T-helper 17 cell (primary cell): ENCODE measurements around the gene ST8SIA5. TPM values are rescaled to one million over a fixed set of nuclear protein-coding genes. Genes with fewer than 3 reads are reported as not detected.

Experiments used
- ATAC-seq: fragments of 150-1000 bp; cut with Tn5 transposase; 2 replicates; pipeline ENCODE4 v1.10.0; 2021; ENCODE audit warnings: mild to moderate bottlenecking, moderate library complexity
- DNase-seq, 3 donors: peaks; one replicate each; pipeline versions ENCODE4 v3.0.0 to v3.0.0-alpha.2; 2020 to 2021
- H3K9me3 ChIP-seq: one replicate; pipeline ENCODE4 v1.7.0; 2013; ENCODE audit warnings: low read length, mild to moderate bottlenecking; ENCODE audit not compliant: control insufficient read depth, poor library complexity, severe bottlenecking
- H3K27ac Mint-ChIP-seq: one replicate; pipeline ENCODE4 v1.8.0; 2022; ENCODE audit warnings: mild to moderate bottlenecking, moderate library complexity, mixed read lengths
- H3K27me3 Mint-ChIP-seq: one replicate; pipeline ENCODE4 v1.8.0; 2022; ENCODE audit warnings: mixed read lengths
- H3K36me3 Mint-ChIP-seq: one replicate; pipeline ENCODE4 v1.8.0; 2022; ENCODE audit warnings: low read depth, mixed read lengths
- H3K4me1 Mint-ChIP-seq: one replicate; pipeline ENCODE4 v1.8.0; 2022; ENCODE audit warnings: mild to moderate bottlenecking, mixed read lengths
- H3K4me3 Mint-ChIP-seq: one replicate; pipeline ENCODE4 v1.8.0; 2022; ENCODE audit warnings: mild to moderate bottlenecking, moderate library complexity, mixed read lengths
- total RNA-seq, 4 donors: library from RNA in 2 of 4; stranded (reverse) in 2 of 4; gene quantifications; one replicate each; pipeline ENCODE4 v1.2.3 and lab custom pipeline; 2022 to 2026

ST8SIA5 gene
- total RNA-seq, 2 donors from 2014 or later = 0.34 TPM; not detected in 1

DNA sequence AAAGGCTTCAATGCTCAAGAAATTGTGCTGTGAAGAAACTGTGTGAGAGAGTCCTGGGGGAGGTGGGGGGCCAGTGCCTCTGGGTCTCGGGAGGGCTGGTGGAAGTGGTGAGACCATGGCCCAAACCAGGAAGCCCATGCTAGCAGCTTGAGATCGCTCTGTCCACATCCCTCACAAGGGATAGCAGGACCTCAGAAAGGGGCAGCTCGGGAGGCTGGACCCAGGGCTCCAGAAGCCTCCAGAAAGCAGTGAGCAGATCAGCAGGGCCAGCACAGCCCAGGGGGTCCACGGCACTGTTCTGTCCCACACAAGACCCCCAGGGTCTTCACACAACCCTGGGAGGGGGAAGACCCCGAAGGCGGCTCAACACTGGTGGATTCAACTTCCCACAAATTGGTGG lies 24.1 kb downstream of the ST8SIA5 start:
- ATAC-seq (no peak), DNase-seq (no peak)
- Mint-ChIP-seq H3K27me3 (peaks cover 17% of the 10 kb centered on the region), H3K27ac (no peak overlapping the region), H3K4me3 (no peak overlapping the region), H3K36me3 (no peaks in the 10 kb centered on the region), H3K4me1 (no peaks in the 10 kb centered on the region)
- peaks cover 2% of the 10 kb centered on the region for H3K9me3 ChIP-seq

DNA sequence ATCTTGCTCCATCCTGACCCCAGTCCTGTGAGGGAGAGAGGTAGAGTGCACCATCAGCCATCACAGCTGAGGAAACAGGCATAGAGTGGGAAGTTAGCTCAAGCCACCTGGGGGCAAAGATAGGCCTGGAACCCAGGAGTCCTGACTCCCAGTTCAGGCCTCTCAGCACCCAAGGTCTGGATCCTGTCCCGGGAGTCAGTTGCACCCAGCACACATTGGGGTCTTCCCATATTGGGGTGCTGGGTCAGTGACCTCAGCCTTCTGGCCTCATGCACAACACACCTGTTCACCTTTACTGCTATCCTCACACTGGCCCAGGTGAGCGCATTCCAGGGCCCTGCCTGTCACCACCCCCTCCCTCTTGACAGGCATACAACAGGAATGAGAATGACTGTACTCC lies 24.7 kb downstream of the ST8SIA5 start:
- Mint-ChIP-seq H3K36me3 (no peaks in the 10 kb centered on the region), H3K4me1 (no peaks in the 10 kb centered on the region), H3K27ac (no peak overlapping the region), H3K4me3 (no peak overlapping the region), H3K27me3 (peaks cover 13% of the 10 kb centered on the region)
- peaks cover 2% of the 10 kb centered on the region for H3K9me3 ChIP-seq
- ATAC-seq = no peak
- no peak for DNase-seq

DNA sequence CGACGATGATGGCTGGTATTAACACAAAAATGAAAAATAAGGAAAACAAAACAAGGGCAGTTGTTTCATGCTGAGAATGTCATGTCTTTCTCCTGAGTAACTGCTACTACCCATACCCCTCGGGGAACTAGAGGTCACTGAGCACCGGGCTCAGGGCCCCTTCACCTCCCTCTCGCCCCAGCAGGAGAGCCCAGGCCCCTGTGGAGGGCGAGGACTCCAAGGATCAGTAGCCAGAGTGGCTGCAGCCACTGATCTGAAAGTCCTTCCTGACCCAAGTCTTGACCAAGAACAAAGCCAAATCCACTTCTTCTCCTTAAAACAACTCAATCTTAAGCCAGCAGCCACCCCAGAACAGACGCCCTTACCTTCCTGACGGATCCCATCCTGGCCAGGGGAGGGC lies 25.5 kb downstream of the ST8SIA5 start:
- H3K9me3 ChIP-seq = peaks cover 2% of the 10 kb centered on the region
- no peak for ATAC-seq
- Mint-ChIP-seq H3K27ac (no peak overlapping the region), H3K27me3 (peaks cover 4% of the 10 kb centered on the region), H3K4me3 (no peak overlapping the region), H3K36me3 (no peaks in the 10 kb centered on the region), H3K4me1 (no peaks in the 10 kb centered on the region)
- no peak for DNase-seq

GRCh38 chr18:46728219-46728930 lies 28.5 kb downstream of the ST8SIA5 start:
- ATAC-seq (no peak), DNase-seq (no peak)
- H3K9me3 ChIP-seq = peaks cover 2% of the 10 kb centered on the region
- H3K4me3 Mint-ChIP-seq = no peak overlapping the region
- no peaks in the 10 kb centered on the region for H3K36me3 Mint-ChIP-seq
- no peaks in the 10 kb centered on the region for H3K4me1 Mint-ChIP-seq
- H3K27ac Mint-ChIP-seq = no peak overlapping the region
- no peaks in the 10 kb centered on the region for H3K27me3 Mint-ChIP-seq

- Mint-ChIP-seq H3K4me1 (no peaks in the 10 kb centered on the region), H3K27ac (no peak overlapping the region), H3K4me3 (no peak overlapping the region), H3K27me3 (no peaks in the 10 kb centered on the region), H3K36me3 (no peaks in the 10 kb centered on the region)
- DNase-seq = no peak
- ATAC-seq = no peak
- peaks cover 2% of the 10 kb centered on the region for H3K9me3 ChIP-seq
These were observed 29.7 kb downstream of the ST8SIA5 start for GRCh38 chr18:46727177-46727576.

DNA sequence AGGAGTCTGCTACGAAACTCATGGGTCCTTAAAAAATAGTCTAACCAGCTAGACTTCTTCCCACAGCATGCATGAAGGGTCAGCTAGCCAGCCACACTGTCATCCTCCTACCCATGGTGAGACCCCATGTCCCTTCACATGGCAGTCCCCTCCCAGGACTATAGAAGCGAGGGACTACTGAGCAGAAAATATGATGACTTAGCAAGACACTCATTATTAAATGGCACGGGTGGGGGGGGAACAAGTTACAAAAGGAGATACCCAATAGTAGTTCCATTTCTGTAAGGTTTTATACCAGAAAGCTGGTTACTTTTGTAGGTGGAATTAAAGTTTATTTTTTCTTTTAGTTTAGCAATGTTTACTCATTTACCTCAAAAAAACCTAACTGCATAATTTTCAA lies 31.5 kb downstream of the ST8SIA5 start:
- H3K27me3 Mint-ChIP-seq = peaks cover 12% of the 10 kb centered on the region
- ATAC-seq = no peak
- H3K36me3 Mint-ChIP-seq = no peaks in the 10 kb centered on the region

DNA sequence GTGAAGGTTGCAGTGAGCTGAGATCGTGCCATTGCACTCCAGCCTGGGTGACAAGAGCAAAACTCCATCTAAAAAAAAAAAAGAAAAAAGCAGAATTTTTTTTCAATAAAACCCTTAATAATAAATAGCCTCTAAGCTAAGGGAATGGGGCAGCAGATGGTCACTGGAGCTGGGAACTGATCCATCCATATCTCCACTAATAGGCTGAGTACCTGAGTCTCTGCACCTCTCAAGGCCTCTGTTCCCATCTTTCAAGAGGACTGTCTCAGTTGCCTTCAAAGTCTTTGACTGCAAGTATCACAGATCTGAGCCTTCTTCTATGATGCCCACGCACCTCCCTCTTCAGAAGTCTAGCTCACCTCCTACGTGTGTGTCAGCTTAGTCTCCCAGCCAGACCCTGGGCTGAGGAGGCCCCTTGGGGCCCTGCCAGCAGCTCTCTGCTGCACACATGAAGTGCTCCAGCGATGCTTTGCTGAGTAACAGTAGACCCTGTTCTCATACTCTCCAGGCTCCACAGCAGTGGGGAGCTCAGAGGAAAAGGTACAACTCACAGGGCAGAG lies 32.9 kb downstream of the ST8SIA5 start:
- H3K36me3 Mint-ChIP-seq = no peaks in the 10 kb centered on the region
- H3K27me3 Mint-ChIP-seq = peaks cover 25% of the 10 kb centered on the region

More for the DNA sequence above, 31.5 kb downstream of the ST8SIA5 start:
- Mint-ChIP-seq H3K4me3 (no peak overlapping the region), H3K4me1 (no peaks in the 10 kb centered on the region), H3K27ac (no peak overlapping the region)
- no peak for DNase-seq
- peaks cover 1% of the 10 kb centered on the region for H3K9me3 ChIP-seq

GRCh38 chr18:46722051-46722450 lies 34.8 kb downstream of the ST8SIA5 start:
- H3K4me3 Mint-ChIP-seq = no peak overlapping the region
- ATAC-seq = no peak
- peaks cover 2% of the 10 kb centered on the region for H3K4me1 Mint-ChIP-seq
- DNase-seq = no peak
- no peaks in the 10 kb centered on the region for H3K9me3 ChIP-seq
- H3K36me3 Mint-ChIP-seq = no peaks in the 10 kb centered on the region
- H3K27me3 Mint-ChIP-seq = peaks cover 38% of the 10 kb centered on the region
- H3K27ac Mint-ChIP-seq = no peak overlapping the region

More for the DNA sequence above, 32.9 kb downstream of the ST8SIA5 start:
- H3K4me1 Mint-ChIP-seq = peaks cover 2% of the 10 kb centered on the region
- ATAC-seq = no peak
- no peak overlapping the region for H3K4me3 Mint-ChIP-seq
- H3K9me3 ChIP-seq = no peaks in the 10 kb centered on the region
- H3K27ac Mint-ChIP-seq = no peak overlapping the region
- DNase-seq = no peak

DNA sequence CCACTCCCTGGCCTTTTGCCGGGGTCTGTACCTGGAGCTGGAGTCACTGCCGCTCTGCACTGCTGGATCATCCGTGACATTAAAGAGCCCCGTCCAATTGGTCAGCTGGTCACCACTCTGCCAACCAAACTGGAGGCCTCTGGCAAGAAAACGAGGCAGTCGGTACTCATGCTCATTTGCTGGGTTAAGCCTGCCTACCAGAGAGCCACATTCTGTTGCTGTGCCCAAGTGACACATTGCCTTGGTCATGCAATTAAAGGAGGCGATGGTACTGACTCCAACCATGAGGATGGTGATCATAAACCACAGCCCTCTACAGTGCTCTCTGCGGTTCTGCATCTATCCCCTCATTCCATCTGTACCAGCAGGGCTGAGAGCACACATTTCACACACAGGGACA lies 35.5 kb downstream of the ST8SIA5 start:
- peaks cover 2% of the 10 kb centered on the region for H3K4me1 Mint-ChIP-seq
- no peaks in the 10 kb centered on the region for H3K9me3 ChIP-seq

DNA sequence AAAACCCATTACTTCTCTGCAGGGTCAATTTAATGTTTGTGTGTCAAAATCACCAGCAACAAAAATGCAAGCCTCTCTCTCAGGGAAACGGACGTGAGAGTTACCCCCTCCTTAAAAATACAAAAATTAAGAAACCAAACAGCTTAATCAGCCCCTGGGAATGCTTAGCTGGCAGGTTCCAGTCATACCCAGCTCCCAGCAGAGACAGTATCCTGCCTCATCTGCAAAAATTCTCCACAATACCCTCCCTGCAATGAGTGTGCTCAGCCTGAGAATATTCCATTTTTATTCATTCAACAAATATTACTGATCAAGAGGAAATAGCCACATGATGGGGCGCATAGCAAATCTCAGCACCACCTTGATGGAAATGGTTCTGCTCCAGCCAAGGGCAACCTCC lies 36.3 kb downstream of the ST8SIA5 start:
- Mint-ChIP-seq H3K4me1 (peaks cover 2% of the 10 kb centered on the region), H3K4me3 (no peak overlapping the region), H3K36me3 (no peaks in the 10 kb centered on the region), H3K27ac (no peak overlapping the region), H3K27me3 (peaks cover 50% of the 10 kb centered on the region)
- DNase-seq (no peak), ATAC-seq (no peak)
- H3K9me3 ChIP-seq = no peaks in the 10 kb centered on the region

More for the DNA sequence above, 35.5 kb downstream of the ST8SIA5 start:
- Mint-ChIP-seq H3K4me3 (no peak overlapping the region), H3K36me3 (no peaks in the 10 kb centered on the region), H3K27me3 (peaks cover 45% of the 10 kb centered on the region), H3K27ac (no peak overlapping the region)
- no peak for ATAC-seq
- no peak for DNase-seq

- DNase-seq = no peak
- no peaks in the 10 kb centered on the region for H3K9me3 ChIP-seq
- Mint-ChIP-seq H3K36me3 (no peaks in the 10 kb centered on the region), H3K27ac (no peak overlapping the region), H3K27me3 (peaks cover 53% of the 10 kb centered on the region), H3K4me3 (no peak overlapping the region), H3K4me1 (peaks cover 2% of the 10 kb centered on the region)
- no peak for ATAC-seq
These were observed 36.8 kb downstream of the ST8SIA5 start for GRCh38 chr18:46720092-46720491.

- H3K9me3 ChIP-seq = no peaks in the 10 kb centered on the region
- Mint-ChIP-seq H3K4me1 (peaks cover 2% of the 10 kb centered on the region), H3K4me3 (no peak overlapping the region), H3K27ac (no peak overlapping the region), H3K36me3 (no peaks in the 10 kb centered on the region), H3K27me3 (peaks cover 56% of the 10 kb centered on the region)
- ATAC-seq (no peak), DNase-seq (no peak)
These were observed 37.5 kb downstream of the ST8SIA5 start for GRCh38 chr18:46719388-46719787.

DNA sequence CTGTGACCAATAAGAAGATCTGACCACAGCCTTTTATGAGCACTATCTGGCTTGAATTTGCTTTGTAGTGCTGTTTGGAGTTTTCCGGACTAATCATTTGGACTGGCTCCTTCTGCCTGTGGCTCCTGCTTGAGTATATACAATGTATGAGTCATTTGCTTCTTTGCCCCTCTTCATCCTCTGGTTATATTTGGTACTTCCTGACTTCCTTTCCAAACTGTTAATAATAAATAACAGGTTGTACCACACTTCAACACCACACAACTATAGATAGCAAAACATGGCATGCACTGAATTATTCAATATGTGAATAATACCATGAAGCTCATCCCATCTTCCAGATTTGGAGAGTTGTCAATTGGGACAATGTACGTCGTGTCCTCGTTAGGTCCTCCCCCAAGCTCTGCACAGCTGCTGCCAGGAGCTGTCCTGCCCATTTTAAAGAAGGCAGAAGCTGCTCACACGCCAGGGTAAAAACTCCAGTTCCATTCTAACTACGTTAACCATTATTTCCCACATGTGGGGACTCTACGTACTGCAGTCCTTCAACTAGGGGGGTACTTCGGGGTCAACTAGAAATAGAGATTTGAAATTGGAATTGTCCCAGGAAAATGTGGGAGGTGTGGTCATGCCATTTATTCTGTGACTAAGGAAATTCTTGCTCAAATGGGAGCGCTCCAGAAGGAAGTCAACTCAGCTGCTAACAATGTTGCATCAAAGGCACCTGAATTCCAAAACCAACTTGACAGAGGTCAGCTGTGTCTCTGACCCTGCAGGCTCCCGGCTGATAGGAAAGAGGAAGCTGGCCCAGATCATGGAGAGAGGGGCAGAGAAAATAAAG lies 38.1 kb downstream of the ST8SIA5 start:
- H3K4me1 Mint-ChIP-seq = peaks cover 2% of the 10 kb centered on the region
- H3K9me3 ChIP-seq = no peaks in the 10 kb centered on the region
- no peak overlapping the region for H3K27ac Mint-ChIP-seq
- H3K36me3 Mint-ChIP-seq = no peaks in the 10 kb centered on the region
- ATAC-seq (no peak), DNase-seq (no peak)
- peaks cover 56% of the 10 kb centered on the region for H3K27me3 Mint-ChIP-seq
- no peak overlapping the region for H3K4me3 Mint-ChIP-seq
